ENCODE measurements around the gene TESK2.
"Not testable (repeated sequence)": the region's sequence is repeated elsewhere in the genome, so short reads cannot be mapped to it uniquely, and the experiment has no call there.

The TESK2 gene

GRCh38 chr1:45395051-45395450 is 95.9 kb downstream of the TESK2 start:
- TF ChIP-seq CTCF (conservative IDR thresholded peaks at IDR 0.05; ENCODE audit: low read length) = no peak
- no peak overlapping the region for H3K4me3 ChIP-seq (ENCODE audit: low read length)
- no peak for DNase-seq (ENCODE audit: low read depth)

DNA sequence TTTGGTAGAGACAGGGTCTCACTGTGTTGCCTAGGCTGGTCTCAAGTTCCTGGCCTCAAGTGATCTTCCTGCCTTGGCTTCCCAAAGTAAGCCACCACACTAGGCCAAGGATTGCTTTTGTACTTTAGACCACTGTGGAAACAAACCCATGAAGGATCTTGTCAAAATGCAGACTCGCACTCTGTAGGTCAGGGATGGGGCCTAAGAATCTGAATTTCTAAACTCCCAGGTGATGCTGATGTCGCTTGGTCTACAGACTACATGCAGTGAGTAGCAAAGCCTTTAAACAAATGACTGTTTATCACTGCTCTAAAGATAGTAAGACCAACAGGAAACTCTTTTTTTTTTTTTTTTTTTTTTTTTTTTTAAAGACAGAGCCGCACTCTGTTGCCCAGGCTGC is 96.6 kb downstream of the TESK2 start:
- TF ChIP-seq CTCF (conservative IDR thresholded peaks at IDR 0.05; ENCODE audit: low read length) = no peak
- no peak overlapping the region for H3K4me3 ChIP-seq (ENCODE audit: low read length)

DNA sequence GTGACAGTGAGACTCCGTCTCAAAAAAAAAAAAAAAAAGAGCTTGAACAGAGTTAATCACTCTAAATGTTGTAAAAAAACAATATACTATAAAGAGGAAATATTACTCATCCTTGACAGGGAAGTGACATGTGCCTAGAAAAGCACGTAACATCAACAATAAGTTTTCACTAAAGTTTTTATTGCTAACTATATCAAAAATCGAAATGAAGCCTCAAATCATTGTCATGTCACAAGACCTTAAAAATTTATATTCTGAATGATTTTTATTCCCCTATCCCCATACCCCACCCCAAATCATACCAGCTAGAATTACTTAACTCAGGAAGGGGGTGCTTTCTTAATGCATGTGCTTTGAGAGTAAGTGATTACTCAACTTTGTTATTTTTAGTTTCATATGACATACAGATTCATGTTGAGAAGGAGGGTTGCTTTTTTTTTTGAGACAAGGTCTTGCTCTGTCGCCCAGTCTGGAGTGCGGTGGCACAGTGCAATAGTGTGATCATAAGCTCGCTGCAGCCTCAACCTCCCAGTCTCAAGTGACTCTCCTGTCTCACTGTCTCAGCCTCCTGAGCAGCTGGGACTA is 97.2 kb downstream of the TESK2 start:
- H3K4me3 ChIP-seq (ENCODE audit: low read length) = no peak overlapping the region
- DNase-seq (ENCODE audit: low read depth) = no peak
- no peak for TF ChIP-seq CTCF (conservative IDR thresholded peaks at IDR 0.05; ENCODE audit: low read length)

More for the DNA sequence above, 96.6 kb downstream of the TESK2 start:
- DNase-seq (ENCODE audit: low read depth) = no peak

DNA sequence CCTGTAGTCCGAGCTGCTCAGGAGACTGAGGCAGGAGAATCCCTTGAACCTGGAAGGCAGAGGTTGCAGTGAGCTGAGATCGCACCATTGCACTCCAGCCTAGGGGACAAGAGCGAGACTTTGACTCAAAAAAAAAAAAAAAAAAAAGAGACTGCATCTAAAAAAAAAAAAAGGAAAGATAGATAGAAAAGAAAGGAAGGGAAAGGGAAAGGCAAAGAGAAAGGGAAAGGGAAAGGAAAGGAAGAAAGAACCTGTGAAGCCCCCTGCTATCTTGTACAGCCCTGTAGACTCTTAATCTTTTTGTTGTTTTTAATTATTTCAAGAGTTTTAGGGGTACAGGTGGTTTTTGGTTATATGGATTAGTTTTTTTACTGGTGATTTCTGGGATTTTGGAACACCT is 104.7 kb downstream of the TESK2 start:
- no peak for TF ChIP-seq CTCF (conservative IDR thresholded peaks at IDR 0.05; ENCODE audit: low read length)
- no peak for DNase-seq (ENCODE audit: low read depth)

DNA sequence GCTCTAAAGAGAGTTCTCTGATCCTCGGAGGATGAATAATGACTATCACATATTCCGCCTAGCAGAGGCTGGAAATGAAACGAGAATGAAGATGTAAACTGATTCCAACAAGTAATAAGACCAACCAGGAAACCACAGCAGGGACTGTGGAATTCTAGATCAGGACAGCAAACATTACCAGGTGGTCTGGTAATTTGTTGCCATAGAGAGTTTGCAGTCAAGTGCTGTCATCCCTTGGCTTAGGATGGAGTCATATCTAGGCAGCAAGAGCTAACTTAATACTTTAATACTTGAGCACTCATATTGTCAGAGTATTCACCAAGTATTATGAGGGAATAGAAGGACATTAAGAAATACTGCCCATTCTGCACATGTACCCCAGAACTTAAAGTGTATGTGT is 105.7 kb downstream of the TESK2 start:
- no peak for DNase-seq (ENCODE audit: low read depth)
- no peak for TF ChIP-seq CTCF (conservative IDR thresholded peaks at IDR 0.05; ENCODE audit: low read length)
- H3K4me3 ChIP-seq (ENCODE audit: low read length) = no peak overlapping the region

More for the DNA sequence above, 104.7 kb downstream of the TESK2 start:
- H3K4me3 ChIP-seq (ENCODE audit: low read length) = no peak overlapping the region

- H3K4me3 ChIP-seq (ENCODE audit: low read length); DNase-seq (ENCODE audit: low read depth): not testable (repeated sequence)
Measured at GRCh38 chr1:45384213-45384612, 106.8 kb downstream of the TESK2 start.

DNA sequence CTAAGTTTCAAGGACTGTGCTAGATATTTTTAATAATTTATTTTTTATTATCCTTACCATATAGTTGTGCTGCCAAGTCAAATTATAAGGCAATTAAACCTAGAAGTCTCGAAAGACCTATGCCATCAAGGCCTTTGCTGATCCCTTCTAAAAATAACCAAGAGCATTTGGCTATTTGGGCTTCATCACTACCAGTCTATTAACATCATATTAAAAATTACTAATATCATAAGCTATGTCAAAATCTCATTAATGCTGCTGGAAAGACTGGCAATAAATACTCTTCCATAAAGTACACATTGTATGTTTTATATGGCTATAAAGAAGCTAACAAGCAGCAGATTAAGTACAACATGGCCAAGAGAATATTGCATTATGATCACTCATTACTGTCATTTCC is 107.8 kb downstream of the TESK2 start:
- H3K4me3 ChIP-seq (ENCODE audit: low read length) = no peak overlapping the region
- TF ChIP-seq CTCF (conservative IDR thresholded peaks at IDR 0.05; ENCODE audit: low read length) = no peak
- no peak for DNase-seq (ENCODE audit: low read depth)

DNA sequence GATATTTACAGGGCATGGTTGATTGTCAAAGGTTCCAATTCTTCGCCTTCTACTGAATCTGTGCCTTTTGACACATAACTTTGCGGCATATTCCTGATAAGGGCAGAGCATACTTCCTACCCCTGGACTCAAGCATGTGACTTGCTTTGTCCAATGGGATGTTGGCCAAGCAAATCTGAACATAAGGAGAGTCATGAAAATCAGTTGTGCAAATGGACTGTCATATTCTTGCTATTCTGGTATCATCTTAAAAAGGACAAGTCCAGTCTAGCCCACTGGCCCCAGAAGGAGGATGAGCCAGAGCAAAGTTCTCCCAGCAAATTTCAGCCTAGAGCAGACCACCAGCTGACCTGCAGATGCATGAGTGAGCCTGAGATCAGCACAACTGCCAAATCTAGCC is 109.7 kb downstream of the TESK2 start:
- H3K4me3 ChIP-seq (ENCODE audit: low read length) = no peak overlapping the region
- TF ChIP-seq CTCF (conservative IDR thresholded peaks at IDR 0.05; ENCODE audit: low read length) = no peak
- no peak for DNase-seq (ENCODE audit: low read depth)

All from AG10803 (cell line).